MM.1S (cell line): ENCODE measurements around the gene THG1L.

Experiments used
- CTCF ChIP-seq: fragments of 300-600 bp; sonication (generic); IDR thresholded peaks from 2 replicates; pipeline ENCODE4 v1.5.1; 2016; ENCODE audit warnings: antibody characterized with exemption, low read length, mixed read lengths
- EZH2 ChIP-seq: fragments of 300-600 bp; sonication (generic); optimal IDR thresholded peaks from 2 replicates; pipeline ENCODE3; 2017; ENCODE audit warnings: low read depth, mild to moderate bottlenecking, antibody characterized with exemption, low read length, mixed read lengths
- EZH2phosphoT487 ChIP-seq: fragments of 300-600 bp; sonication (generic); IDR thresholded peaks from 2 replicates; pipeline ENCODE4 v1.6.1; 2018; ENCODE audit warnings: antibody characterized with exemption, low read length

GRCh38 chr5:157766902-157767301 is 35.7 kb downstream of the THG1L start:
- no peak for TF ChIP-seq CTCF
- TF ChIP-seq EZH2, result no peak
- no peak for TF ChIP-seq EZH2phosphoT487
